Measurements from ENCODE around the gene LGI2. TPM values are rescaled to one million over a fixed set of nuclear protein-coding genes. Genes with fewer than 3 reads are reported as not detected.

Gene LGI2
- total RNA-seq, 4 donors from 2014 or later, result 0.04 to 0.52 (median 0.22) TPM

- WGBS, 2 donors, result 96 to 98% methylated on average over 2 of the region's 2 CpGs
- H3K4me3 ChIP-seq (ENCODE audit: low read depth, poor library complexity, severe bottlenecking), result no peak overlapping the region
- intact Hi-C loops (cut with DNase I; ENCODE audit: low total_unique reads), result no loop called here
- DNase-seq (ENCODE audit: low spot score in 2 of 2), result no peak
- no peak for TF ChIP-seq POLR2A (IDR thresholded peaks at IDR 0.05)
- TF ChIP-seq, protein P1, sequence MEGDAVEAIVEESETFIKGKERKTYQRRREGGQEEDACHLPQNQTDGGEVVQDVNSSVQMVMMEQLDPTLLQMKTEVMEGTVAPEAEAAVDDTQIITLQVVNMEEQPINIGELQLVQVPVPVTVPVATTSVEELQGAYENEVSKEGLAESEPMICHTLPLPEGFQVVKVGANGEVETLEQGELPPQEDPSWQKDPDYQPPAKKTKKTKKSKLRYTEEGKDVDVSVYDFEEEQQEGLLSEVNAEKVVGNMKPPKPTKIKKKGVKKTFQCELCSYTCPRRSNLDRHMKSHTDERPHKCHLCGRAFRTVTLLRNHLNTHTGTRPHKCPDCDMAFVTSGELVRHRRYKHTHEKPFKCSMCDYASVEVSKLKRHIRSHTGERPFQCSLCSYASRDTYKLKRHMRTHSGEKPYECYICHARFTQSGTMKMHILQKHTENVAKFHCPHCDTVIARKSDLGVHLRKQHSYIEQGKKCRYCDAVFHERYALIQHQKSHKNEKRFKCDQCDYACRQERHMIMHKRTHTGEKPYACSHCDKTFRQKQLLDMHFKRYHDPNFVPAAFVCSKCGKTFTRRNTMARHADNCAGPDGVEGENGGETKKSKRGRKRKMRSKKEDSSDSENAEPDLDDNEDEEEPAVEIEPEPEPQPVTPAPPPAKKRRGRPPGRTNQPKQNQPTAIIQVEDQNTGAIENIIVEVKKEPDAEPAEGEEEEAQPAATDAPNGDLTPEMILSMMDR (IDR thresholded peaks at IDR 0.05), result no peak
Measured at GRCh38 chr4:24956091-24956490, 74.7 kb downstream of the LGI2 start.

GRCh38 chr4:24952667-24953066 is 78.1 kb downstream of the LGI2 start:
- 73 to 74% methylated on average over 4 of the region's 4 CpGs for WGBS, 2 donors
- no peak for DNase-seq (ENCODE audit: low spot score in 2 of 2)
- no peak for TF ChIP-seq POLR2A (IDR thresholded peaks at IDR 0.05)
- TF ChIP-seq, protein P1 (IDR thresholded peaks at IDR 0.05), result no peak
- no peak overlapping the region for H3K4me3 ChIP-seq (ENCODE audit: low read depth, poor library complexity, severe bottlenecking)
- intact Hi-C loops (cut with DNase I; ENCODE audit: low total_unique reads), result no loop called here

GRCh38 chr4:24949970-24950369 is 80.8 kb downstream of the LGI2 start:
- intact Hi-C loops (cut with DNase I; ENCODE audit: low total_unique reads), result no loop called here
- TF ChIP-seq, protein P1 (IDR thresholded peaks at IDR 0.05), result no peak
- no peak for TF ChIP-seq POLR2A (IDR thresholded peaks at IDR 0.05)
- DNase-seq (ENCODE audit: low spot score in 2 of 2), result no peak
- no peak overlapping the region for H3K4me3 ChIP-seq (ENCODE audit: low read depth, poor library complexity, severe bottlenecking)

Other genes starting within 250 kb of the LGI2 start
- 10 to 100 TPM; 48.3 to 73.6 (median 62.7) TPM for gene SOD3, start 235.4 kb downstream of the LGI2 start, total RNA-seq
- gene CCDC149, start 117.9 kb downstream of the LGI2 start, total RNA-seq, result 10 to 100 TPM in 2 of 4 donors, 1 to 10 TPM in 2; 6.2 to 12.5 (median 11.2) TPM
- gene SEPSECS, start 129.5 kb upstream of the LGI2 start, total RNA-seq, result 1 to 10 TPM; 6.4 to 8.5 (median 7.2) TPM
- 10 to 100 TPM; 17.9 to 25.6 (median 18.8) TPM for gene PI4K2B, start 203.1 kb upstream of the LGI2 start, total RNA-seq